NCI-H2107 (cell line): ENCODE data around the gene PRH2.

Experiments used
- DNase-seq: peaks from one replicate; lab custom pipeline; 2025; lab: John Stamatoyannopoulos, UW

The PRH2 gene

DNA sequence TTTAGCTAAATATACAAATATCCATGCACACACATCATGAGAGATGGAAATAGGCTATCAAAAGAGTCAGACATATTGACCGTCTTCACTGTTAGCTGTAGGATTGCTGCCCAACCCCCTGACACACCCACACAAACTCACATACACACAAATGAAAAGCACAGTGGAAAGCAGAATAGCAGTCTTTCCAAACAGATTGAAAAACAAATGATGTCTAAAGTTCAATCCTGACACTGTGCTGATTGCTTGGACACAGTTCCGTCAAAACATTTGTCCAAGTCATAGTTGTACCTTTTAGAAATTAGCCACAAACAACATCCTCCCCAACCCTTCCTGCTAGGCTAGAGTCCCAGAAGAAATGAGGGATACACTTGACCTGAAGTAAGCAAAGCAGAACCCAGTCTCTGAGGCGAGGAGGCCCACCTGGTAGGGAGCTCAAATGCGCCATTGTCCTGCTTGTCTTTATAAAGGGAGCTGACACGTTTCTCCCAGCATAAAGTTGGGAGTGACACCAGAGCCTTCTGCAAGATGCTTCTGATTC is at the start of gene PRH2:
TSS of gene PRH2 (plus strand) at position 491 of the 541 bp plus-strand sequence. CDS start at position 529, 38 bp downstream.
- DNase-seq: no peak

GRCh38 chr12:10884086-10884725 is 44.8 kb upstream of the PRH2 start, which contains the start of gene PRH1:
Gene PRH1, minus strand, starts transcription at chr12:10884255. Its CDS starts 38 bp downstream, at chr12:10884217.
- no peak for DNase-seq

GRCh38 chr12:10889226-10889625 is 39.8 kb upstream of the PRH2 start:
- DNase-seq: no peak

DNA sequence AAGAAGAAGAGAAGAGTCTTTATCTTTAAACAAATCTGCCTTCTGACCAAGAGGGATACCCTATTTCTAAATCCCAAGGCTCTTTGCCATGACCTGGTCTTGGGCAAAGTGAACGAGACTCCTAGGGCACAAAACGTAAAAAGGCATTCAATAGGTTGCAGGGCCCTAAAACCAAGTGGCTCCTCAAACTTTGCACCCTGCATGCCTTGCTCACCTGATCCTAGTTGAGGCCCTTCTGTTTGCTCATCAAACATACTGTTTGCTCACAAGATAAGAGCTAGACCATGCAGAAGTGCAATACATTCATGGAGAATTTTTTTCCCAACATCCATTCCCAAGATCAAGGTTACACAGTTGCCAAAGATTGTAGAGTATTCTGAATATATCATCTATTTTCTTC is 37.1 kb upstream of the PRH2 start:
- no peak for DNase-seq

- DNase-seq: no peak
These were observed 32.2 kb upstream of the PRH2 start for GRCh38 chr12:10896854-10897253.

GRCh38 chr12:10900530-10900929 is 28.5 kb upstream of the PRH2 start:
- DNase-seq: no peak

DNA sequence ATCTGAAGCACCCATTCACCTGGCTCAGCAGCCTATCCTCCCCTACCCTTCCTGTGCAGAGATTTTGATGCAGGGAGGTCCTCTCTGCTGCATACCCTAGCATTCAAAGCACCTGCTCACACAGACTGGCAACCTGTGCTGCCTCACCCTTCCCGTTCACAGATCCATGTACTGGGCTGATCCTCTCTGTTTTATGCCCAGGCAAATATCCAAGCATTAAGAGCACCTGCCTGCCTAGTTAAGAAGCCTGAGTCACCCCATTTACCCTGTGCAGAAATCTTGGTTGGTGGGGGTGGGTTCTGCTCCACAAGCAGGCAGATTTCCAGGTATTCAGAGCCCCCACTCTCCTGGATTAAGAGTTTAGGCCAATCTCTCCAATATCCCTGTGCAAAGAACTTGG is 28.1 kb upstream of the PRH2 start:
- DNase-seq: no peak

DNA sequence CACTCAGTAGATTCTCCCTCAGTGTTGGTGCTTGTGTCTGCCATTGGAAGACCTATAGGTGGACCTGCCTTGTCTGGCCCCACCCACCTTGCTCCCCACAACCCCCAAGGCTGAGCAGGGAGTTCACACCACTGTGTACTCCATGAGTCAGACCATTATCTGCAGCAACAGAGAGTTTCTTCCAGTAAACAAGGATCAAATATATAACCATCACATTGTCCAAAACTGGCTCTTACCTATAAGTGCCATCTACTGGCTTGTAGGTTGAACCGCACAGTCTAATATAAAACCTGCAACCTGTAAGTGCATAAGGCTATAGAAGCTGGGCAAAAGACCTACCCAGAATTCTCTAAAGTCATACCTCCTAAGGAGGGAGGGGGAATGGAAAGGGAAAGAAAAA is 27.6 kb upstream of the PRH2 start:
- DNase-seq: no peak

- DNase-seq: no peak
These were observed 24.4 kb upstream of the PRH2 start for GRCh38 chr12:10904686-10905085.

GRCh38 chr12:10909462-10909861 is 19.6 kb upstream of the PRH2 start, which contains the start of gene TAS2R13:
Gene TAS2R13, minus strand, starts transcription at chr12:10909562. Its CDS starts 264 bp downstream, at chr12:10909298.
- DNase-seq: no peak

- no peak for DNase-seq
These were observed 18.7 kb upstream of the PRH2 start for GRCh38 chr12:10910380-10910779.

DNA sequence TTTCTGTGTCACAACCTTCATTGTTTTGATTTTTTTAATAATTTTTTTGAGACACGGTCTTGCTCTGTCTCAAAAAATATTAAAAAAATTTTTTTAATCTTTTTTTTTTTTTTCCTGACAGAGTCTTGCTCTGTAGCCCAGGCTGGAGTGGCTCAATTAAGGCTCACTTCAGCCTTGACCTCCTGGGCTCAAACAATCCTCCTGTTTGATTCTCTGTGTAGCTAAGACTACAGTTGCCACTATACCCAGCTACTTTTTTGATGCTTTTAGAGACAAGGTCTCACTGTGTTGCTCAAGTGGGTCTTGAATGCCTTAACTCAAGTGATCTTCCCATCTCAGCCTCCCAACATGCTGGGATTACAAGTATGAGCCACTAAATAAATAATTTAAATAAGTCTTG is 9.2 kb upstream of the PRH2 start:
- DNase-seq: no peak

DNA sequence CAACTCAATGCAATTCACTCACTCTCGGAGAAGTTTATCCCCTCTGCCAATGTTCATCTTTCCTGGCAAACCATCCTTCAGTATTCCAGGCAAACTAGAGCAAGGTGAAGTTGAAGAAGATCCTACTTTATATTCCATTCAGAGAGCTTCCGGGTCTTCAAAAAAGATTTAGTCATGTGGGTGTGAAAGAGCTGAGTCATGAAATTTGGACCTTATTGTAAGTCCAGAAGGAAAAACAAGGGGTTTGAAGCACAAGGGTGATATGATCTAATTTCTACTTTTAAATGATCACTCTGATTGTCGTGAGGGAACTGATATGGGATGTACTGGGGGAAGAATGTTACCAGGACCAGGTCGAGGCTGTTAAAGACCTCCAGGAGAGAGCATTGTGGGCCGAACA is 2.8 kb upstream of the PRH2 start:
- no peak for DNase-seq

DNA sequence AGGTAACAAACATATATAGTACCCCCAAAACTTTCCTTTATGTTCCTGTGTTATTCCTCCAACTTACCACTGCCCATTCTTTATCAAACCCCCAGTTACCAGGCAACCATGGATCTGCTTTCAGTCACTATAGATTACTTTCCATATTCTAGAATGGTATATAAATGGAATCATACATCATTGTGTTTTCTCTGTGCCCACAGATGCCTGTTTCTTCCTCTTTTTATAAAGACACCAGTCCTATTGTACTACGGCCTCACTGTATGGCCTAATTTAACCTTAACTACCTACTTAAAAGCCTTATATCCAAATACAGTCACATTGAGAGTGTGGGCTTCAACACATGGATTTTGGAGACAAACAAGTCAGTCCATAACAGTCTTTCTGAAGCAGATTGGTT is 7.5 kb downstream of the PRH2 start:
- no peak for DNase-seq

- DNase-seq: no peak
These were observed 10.1 kb downstream of the PRH2 start, which contains the start of gene TAS2R14 for GRCh38 chr12:10939163-10939562. Gene TAS2R14, minus strand, starts transcription at chr12:10939263. Its CDS starts 56 bp downstream, at chr12:10939207.

DNA sequence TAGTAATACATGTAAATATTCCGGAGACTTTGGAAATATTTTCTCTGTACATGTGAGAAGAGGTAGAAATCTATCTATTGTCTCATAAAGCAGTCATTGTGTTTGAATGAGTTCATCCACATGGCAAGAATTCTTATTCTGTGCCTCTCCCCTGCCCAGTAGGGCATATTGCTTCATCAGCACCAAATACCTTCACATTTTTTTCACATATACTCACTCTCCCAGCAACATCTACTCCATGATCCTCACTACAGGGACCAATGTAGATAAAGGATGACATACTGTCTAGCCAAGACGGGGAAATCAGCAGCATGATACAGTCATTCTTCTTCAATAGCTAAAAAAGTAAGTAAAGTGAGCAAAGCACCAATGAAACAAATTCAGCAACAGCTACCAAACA is 11.4 kb downstream of the PRH2 start:
- no peak for DNase-seq

DNA sequence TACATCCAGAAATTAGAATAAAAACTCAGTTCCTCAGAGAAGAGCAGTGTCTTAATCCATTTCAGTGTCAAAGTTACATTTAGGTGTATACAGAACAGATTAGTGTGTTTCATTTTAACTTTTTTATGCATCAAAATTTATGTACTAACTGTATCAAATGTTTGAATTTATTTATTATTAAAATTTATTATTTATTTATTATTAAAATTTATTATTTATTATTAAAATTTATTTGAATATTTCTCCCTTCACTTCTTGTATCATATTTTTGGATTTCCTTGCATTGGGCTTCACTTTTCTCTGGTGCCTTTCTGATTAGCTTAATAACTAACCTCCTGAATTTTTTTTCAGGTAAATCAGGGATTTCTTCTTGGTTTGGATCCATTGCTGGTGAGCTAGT is 12.3 kb downstream of the PRH2 start:
- DNase-seq: no peak

GRCh38 chr12:10941916-10942607 is 13.0 kb downstream of the PRH2 start:
- DNase-seq: peak; percentile 51

DNA sequence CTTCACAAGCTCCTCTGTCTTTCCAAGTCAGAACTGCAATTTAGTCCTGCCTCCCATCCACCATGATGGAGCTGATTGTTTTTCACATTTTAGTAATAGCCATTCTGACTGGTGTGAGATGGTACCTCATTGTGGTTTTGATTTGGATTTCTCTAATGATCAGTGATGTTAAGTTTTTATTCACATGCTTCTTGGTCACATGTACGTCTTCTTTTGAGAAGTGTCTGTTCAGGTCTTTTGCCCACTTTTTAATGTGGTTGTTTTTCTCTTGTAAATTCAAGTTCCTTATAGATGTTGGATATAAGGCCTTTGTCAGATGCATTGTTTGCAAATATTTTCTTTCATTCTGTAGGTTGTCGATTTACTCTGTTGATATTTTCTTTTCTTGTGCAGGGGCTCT is 14.1 kb downstream of the PRH2 start:
- no peak for DNase-seq

GRCh38 chr12:10952645-10953044 is 23.6 kb downstream of the PRH2 start:
- no peak for DNase-seq

GRCh38 chr12:10956085-10956484 is 27.0 kb downstream of the PRH2 start:
- DNase-seq: no peak

DNA sequence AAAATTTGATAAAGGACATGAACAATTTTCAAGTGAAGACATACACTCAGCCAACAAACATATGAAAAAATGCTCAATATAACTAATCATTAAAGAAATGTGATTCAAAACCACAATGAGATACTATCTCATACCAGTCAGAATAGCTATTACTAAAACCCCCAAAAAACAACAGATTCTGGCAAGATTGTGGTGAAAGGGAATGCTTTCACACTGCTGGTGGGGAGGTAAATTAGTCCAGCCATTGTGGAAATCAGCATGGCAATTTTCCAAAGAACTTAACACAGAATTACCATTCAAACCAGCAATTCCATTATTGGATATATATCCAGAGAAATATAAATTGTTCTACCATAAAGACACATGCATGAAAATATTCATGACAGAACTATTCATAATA is 28.7 kb downstream of the PRH2 start:
- DNase-seq: no peak

DNA sequence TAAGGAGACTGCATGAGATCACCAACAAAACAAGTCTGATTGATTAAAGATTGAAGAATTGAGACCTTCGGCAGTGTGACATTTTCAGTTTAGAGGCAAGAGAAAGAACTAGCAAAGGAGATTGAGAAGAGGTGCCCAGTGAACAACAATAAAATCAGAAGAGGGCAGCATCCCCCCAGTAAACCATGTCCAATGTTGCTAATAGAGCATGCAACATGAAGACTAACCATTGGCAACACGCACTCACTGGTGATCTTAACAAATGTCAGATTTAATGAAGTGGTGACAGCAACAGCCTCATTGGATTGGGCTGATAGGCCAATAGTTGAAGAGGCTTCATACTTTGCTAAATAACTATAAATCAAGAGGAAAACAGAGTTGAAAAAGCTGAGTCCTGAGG is 30.8 kb downstream of the PRH2 start:
- DNase-seq: no peak
